BE2C (cell line): ENCODE measurements around the gene CACNB3.
"Not testable (repeated sequence)": the region's sequence is repeated elsewhere in the genome, so short reads cannot be mapped to it uniquely, and the experiment has no call there.

ENCODE experiments used
- DNase-seq: peaks from one replicate; pipeline ENCODE4 v3.0.0-alpha.2; 2020
- H3K27me3 ChIP-seq: fragments of 250-450 bp; sonication (Bioruptor Pico); 2 replicates; pipeline ENCODE4 v1.5.1; 2020; ENCODE audit warnings: mild to moderate bottlenecking
- H3K36me3 ChIP-seq: fragments of 250-450 bp; sonication (Bioruptor Pico); 2 replicates; pipeline ENCODE4 v1.5.1; 2020; ENCODE audit warnings: mild to moderate bottlenecking
- H3K4me1 ChIP-seq: fragments of 250-450 bp; sonication (Bioruptor Pico); 2 replicates; pipeline ENCODE4 v1.5.1; 2020
- H3K4me3 ChIP-seq: 2 replicates; pipeline ENCODE4 v1.5.1; 2011; ENCODE audit warnings: low read depth, low read length
- H3K9me3 ChIP-seq: fragments of 250-450 bp; sonication (Bioruptor Pico); 2 replicates; pipeline ENCODE4 v1.5.1; 2020
- CTCF ChIP-seq: IDR thresholded peaks from 2 replicates; pipeline ENCODE4 v1.5.1; 2012; ENCODE audit warnings: mild to moderate bottlenecking, low read depth, low read length

Gene CACNB3

GRCh38 chr12:48827513-48828096 is 9.3 kb downstream of the CACNB3 start:
- no peak for TF ChIP-seq CTCF
- DNase-seq, result no peak

DNA sequence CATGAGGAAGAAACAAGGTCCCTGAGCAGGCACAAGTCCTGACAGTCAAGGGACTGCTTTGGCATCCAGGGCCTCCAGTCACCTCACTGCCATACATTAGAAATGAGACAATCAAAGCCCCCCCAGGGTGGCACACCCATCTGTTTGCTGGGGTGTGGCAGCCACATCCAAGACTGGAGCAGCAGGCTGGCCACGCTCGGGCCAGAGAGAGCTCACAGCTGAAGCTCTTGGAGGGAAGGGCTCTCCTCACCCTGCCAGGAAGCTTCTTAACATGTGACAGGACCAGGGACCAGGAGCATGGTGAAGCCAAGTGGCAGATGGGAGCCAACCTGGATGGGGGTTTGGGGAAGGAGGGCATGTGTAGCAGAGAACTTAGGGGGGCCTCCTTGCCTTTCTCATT is 10.0 kb downstream of the CACNB3 start:
- Histone ChIP-seq H3K4me1 (no peaks in the 10 kb centered on the region), H3K27me3 (no peaks in the 10 kb centered on the region), H3K4me3 (no peak overlapping the region), H3K36me3 (peaks cover 45% of the 10 kb centered on the region), H3K9me3 (no peaks in the 10 kb centered on the region)
- no peak for DNase-seq
- no peak for TF ChIP-seq CTCF

More at GRCh38 chr12:48827513-48828096, 9.3 kb downstream of the CACNB3 start:
- H3K9me3 ChIP-seq, result no peaks in the 10 kb centered on the region
- no peaks in the 10 kb centered on the region for H3K4me1 ChIP-seq
- H3K27me3 ChIP-seq, result no peaks in the 10 kb centered on the region
- H3K4me3 ChIP-seq, result no peak overlapping the region
- peaks cover 38% of the 10 kb centered on the region for H3K36me3 ChIP-seq

DNA sequence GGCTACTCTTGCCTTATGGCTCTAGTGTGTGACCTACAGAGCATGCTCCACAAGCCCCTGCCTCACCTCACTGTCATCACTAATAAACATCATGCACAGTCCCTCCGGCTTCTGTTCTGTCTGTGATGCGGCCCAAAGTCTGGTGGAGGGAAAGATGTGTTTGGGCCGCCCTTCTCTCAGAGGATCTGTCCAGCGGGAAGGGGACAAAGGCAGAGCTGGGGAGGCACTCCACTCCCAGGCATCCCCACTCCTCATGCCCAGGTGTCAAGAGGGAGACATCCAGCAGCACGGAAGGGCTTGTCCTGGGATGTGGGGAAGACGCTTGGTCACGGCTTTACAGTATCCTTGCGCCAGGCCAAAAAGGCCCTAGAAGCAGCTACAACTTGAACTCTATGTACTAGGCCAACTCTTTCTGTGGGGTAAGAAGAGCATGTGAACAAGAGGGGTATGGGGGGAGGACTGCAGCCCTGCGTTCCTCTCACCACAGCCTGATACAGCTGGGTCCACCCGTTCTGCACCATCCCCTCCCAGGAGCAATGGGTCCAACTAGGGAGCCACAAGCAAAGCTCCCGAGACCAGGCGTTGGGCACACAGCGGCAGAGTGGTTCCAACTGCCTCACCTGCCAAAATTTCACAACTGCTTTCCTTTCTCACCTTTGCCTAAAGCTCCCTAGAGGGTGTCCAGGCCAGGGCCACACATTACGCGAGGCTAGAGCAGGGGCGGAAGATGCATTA is 10.7 kb downstream of the CACNB3 start:
- no peak for DNase-seq
- Histone ChIP-seq H3K9me3 (no peaks in the 10 kb centered on the region), H3K36me3 (peaks cover 52% of the 10 kb centered on the region), H3K4me1 (no peaks in the 10 kb centered on the region), H3K27me3 (no peaks in the 10 kb centered on the region), H3K4me3 (no peak overlapping the region)
- TF ChIP-seq CTCF, result no peak

- no peak for TF ChIP-seq CTCF
- Histone ChIP-seq H3K9me3 (no peaks in the 10 kb centered on the region), H3K36me3 (peaks cover 75% of the 10 kb centered on the region), H3K27me3 (no peaks in the 10 kb centered on the region), H3K4me1 (no peaks in the 10 kb centered on the region), H3K4me3 (no peak overlapping the region)
- DNase-seq, result no peak
Measured at GRCh38 chr12:48831257-48831656, 13.0 kb downstream of the CACNB3 start.

GRCh38 chr12:48832321-48833060 is 14.2 kb downstream of the CACNB3 start:
- no peak for TF ChIP-seq CTCF
- no peaks in the 10 kb centered on the region for H3K27me3 ChIP-seq
- H3K9me3 ChIP-seq, result no peaks in the 10 kb centered on the region
- peaks cover 86% of the 10 kb centered on the region for H3K36me3 ChIP-seq
- no peak for DNase-seq
- no peaks in the 10 kb centered on the region for H3K4me1 ChIP-seq
- H3K4me3 ChIP-seq, result no peak overlapping the region

GRCh38 chr12:48838048-48838447 is 19.8 kb downstream of the CACNB3 start:
- no peak overlapping the region for H3K4me3 ChIP-seq
- no peaks in the 10 kb centered on the region for H3K27me3 ChIP-seq
- no peaks in the 10 kb centered on the region for H3K4me1 ChIP-seq
- H3K36me3 ChIP-seq, result peaks cover 81% of the 10 kb centered on the region
- H3K9me3 ChIP-seq, result no peaks in the 10 kb centered on the region
- no peak for DNase-seq
- no peak for TF ChIP-seq CTCF

- H3K4me3 ChIP-seq, DNase-seq, H3K9me3 ChIP-seq, H3K4me1 ChIP-seq, H3K27me3 ChIP-seq: not testable (repeated sequence)
- H3K36me3 ChIP-seq, result peaks cover 75% of the 10 kb centered on the region
Measured at GRCh38 chr12:48842021-48842420, 23.7 kb downstream of the CACNB3 start.
